ENCODE results near the gene KNOP1.

The KNOP1 gene

DNA sequence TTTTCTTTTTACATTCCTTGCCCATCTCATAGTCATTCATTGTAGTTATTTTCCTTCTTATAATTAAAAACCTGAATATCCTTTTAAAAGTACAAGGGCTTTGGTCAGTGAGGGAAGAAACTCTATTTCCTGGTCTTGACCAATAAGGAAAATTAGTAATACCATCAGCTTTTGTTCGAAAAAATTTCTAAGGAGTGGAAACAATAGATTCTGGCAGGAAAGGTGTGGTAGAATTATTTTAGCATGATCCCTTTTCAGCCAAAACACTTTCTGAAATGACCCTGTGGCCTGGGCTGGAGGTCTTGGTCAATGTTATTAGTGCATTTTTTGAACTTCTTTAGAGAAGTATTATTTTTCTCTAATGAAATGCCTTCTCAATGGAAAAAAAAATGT, 36.6 kb upstream of the KNOP1 start:
- H3K27ac ChIP-seq (ENCODE audit: low read depth, low read length): peak overlapping the region; percentile 52
- no peaks in the 10 kb centered on the region for H3K27me3 ChIP-seq (ENCODE audit: control insufficient read depth in 5 of 5, insufficient read depth in 4 of 5, low read length in 5 of 5)
- H3K4me1 ChIP-seq (ENCODE audit: control insufficient read depth in 5 of 5, insufficient read depth in 5 of 5, low read length in 5 of 5): peaks cover 0 to 45% (median 0%) of the 10 kb centered on the region in 5 donors
- H3K9me3 ChIP-seq (ENCODE audit: control insufficient read depth in 5 of 5, low read length in 5 of 5): no peaks in the 10 kb centered on the region
- no peak overlapping the region for H3K4me3 ChIP-seq (ENCODE audit: low read depth in 1 of 5, low read length in 5 of 5)
- H3K36me3 ChIP-seq (ENCODE audit: control insufficient read depth in 5 of 5, insufficient read depth in 5 of 5, low read length in 5 of 5): no peaks in the 10 kb centered on the region
- H3K9ac ChIP-seq (ENCODE audit: low read length in 5 of 5): no peak overlapping the region

DNA sequence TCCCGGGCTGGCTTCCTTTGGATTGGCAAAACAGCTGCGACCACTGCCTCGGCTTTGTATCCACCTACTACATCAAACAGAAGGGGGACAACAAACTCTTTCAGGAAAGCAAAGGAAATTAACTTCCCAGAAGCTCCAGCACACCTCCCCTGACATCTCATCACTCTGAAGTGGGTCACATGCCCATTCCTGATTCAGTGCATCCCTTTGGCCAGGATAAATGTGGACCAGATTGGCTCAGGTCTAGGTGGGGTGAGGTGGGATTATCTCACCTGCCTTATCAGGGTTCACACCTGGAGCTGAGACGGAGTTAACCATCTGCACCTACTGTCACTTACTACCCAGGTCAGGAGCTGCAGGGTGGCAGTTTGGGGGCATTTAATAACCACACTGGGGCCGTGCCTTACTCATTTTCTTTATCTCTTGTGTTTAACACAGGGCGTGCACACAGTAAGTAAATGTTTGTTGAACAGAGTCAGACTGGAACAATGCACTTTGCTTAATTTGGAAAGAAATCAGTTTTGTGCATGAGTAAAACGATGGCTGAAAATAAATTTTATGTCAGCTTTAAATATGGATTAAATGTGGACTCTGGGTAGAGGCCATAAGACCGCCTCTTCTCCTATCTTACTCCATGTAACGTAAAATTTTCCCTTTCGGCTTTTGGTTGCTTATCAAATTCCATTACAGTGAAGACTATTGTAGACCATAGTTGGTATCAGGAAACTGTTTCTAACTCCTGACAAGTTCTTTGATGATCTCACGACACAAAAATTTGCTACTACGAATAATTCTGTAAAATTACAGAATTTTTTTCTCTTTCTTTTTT, 36.0 kb upstream of the KNOP1 start:
- H3K27ac ChIP-seq (ENCODE audit: low read depth, low read length): peak overlapping the region; percentile 52
- H3K9me3 ChIP-seq (ENCODE audit: control insufficient read depth in 5 of 5, low read length in 5 of 5): no peaks in the 10 kb centered on the region
- no peaks in the 10 kb centered on the region for H3K36me3 ChIP-seq (ENCODE audit: control insufficient read depth in 5 of 5, insufficient read depth in 5 of 5, low read length in 5 of 5)
- no peaks in the 10 kb centered on the region for H3K27me3 ChIP-seq (ENCODE audit: control insufficient read depth in 5 of 5, insufficient read depth in 4 of 5, low read length in 5 of 5)
- H3K4me3 ChIP-seq (ENCODE audit: low read depth in 1 of 5, low read length in 5 of 5): no peak overlapping the region
- peaks cover 0 to 51% (median 3%) of the 10 kb centered on the region in 5 donors for H3K4me1 ChIP-seq (ENCODE audit: control insufficient read depth in 5 of 5, insufficient read depth in 5 of 5, low read length in 5 of 5)
- no peak overlapping the region for H3K9ac ChIP-seq (ENCODE audit: low read length in 5 of 5)

DNA sequence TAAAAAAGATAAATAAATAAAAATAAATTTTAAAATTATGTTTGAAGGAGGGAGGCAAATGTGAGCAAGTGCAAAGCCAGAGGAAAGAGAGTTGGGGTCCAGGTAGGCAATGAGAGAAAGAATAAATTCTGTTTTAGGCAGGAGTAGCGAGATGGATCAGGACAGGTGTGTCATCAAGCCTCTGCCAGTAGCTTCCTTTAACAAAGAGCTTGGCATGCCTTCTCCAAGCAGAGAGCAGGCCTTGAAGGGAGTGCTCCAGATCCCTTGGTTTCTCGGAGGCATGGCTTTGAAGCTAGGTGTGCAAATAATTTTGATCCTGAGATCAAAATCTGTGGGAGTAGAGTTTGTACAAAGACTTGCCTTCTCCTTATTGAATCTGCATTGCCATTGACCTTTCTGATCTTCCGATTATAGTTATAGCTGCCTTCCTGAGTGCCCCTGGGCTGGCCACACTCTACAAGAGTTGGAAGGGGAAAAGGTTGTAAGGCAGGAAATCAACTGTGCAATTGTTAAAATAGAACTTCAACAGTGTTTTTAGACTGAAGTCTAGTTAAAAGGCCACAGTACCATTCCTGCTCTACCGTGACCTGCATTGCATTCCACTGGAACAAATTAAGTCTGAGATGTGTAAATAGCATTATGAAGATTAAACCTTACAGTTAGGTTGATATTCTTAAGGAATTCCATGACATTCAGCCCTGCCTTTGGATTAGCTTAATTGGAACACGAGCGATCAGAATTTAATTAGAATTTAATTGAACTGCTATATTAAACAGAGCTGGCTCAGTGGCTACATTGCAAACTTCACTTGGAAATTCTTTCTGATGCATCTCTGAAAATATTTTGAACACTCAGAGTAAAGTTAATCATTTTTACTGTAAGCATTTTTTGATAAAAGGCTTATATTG, 33.7 kb upstream of the KNOP1 start:
- no peaks in the 10 kb centered on the region for H3K27me3 ChIP-seq (ENCODE audit: control insufficient read depth in 5 of 5, insufficient read depth in 4 of 5, low read length in 5 of 5)
- H3K9me3 ChIP-seq (ENCODE audit: control insufficient read depth in 5 of 5, low read length in 5 of 5): no peaks in the 10 kb centered on the region
- no peak overlapping the region for H3K4me3 ChIP-seq (ENCODE audit: low read depth in 1 of 5, low read length in 5 of 5)
- H3K4me1 ChIP-seq (ENCODE audit: control insufficient read depth in 5 of 5, insufficient read depth in 5 of 5, low read length in 5 of 5): peaks cover 0 to 60% (median 3%) of the 10 kb centered on the region in 5 donors
- no peaks in the 10 kb centered on the region for H3K36me3 ChIP-seq (ENCODE audit: control insufficient read depth in 5 of 5, insufficient read depth in 5 of 5, low read length in 5 of 5)
- no peak overlapping the region for H3K9ac ChIP-seq (ENCODE audit: low read length in 5 of 5)
- peak overlapping the region; percentile 6 for H3K27ac ChIP-seq (ENCODE audit: low read depth, low read length)

DNA sequence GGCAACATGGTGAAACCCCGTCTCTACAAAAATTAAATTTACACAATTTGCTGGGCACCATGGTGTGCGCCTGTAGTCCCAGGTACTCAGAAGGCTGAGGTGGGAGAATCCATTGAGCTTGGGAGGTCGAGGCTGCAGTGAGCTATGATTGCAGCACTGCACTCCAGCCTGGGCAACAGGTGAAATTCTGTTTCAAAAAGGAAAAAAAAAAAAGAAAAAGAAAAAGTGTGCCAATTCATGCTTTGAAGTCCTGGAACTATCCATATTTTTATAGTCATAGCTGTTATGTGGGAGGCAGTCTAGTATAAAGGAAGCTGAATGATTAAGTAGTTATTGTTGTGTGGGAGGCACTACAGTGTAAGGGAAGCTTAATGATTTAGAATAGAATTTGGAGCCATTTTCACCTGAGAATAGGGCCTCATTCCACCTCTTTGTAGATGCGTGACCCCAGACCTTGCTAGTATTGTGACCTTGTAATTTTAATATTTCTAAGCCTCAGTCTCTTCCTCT, 31.6 kb upstream of the KNOP1 start:
- H3K4me3 ChIP-seq (ENCODE audit: low read depth in 1 of 5, low read length in 5 of 5): no peak overlapping the region
- H3K36me3 ChIP-seq (ENCODE audit: control insufficient read depth in 5 of 5, insufficient read depth in 5 of 5, low read length in 5 of 5): no peaks in the 10 kb centered on the region
- no peaks in the 10 kb centered on the region for H3K27me3 ChIP-seq (ENCODE audit: control insufficient read depth in 5 of 5, insufficient read depth in 4 of 5, low read length in 5 of 5)
- no peak overlapping the region for H3K9ac ChIP-seq (ENCODE audit: low read length in 5 of 5)
- H3K4me1 ChIP-seq (ENCODE audit: control insufficient read depth in 5 of 5, insufficient read depth in 5 of 5, low read length in 5 of 5): peaks cover 0 to 53% (median 3%) of the 10 kb centered on the region in 5 donors
- H3K9me3 ChIP-seq (ENCODE audit: control insufficient read depth in 5 of 5, low read length in 5 of 5): no peaks in the 10 kb centered on the region
- H3K27ac ChIP-seq (ENCODE audit: low read depth, low read length): no peak overlapping the region

DNA sequence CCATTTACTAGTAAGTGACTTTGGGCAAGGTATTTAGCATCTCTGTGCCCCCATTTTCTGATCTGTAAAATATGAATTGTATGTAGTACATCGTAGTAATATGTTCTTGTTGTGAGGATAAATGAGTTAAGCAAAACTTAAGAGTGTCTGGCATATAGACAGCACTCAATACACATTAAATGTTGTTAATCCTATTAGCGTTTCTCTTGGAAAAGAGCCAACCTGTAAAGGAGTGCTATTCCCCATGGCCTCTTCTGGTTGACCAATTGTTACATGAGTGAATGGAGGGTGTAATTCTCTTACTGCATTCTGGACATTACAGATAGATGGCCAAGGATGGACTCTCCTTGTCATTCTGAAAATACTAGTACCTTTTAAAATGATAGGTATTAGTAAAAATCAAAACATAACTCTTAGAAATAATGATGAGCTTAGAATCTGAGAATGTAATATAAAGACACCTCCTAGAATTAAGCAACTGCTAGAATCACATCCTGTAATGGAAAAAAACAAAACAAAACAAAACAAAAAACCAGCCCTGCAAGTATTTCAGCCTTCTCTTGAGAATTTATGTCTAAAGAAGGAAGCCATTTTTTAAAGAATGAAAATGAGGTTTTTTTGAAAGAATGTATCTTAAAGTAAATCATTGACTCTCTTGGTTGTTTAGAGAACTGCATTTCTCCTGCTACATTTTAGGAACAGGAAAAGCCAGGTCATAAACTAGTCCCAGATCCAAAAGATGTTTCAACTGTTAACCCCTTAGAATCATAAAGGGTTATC, 30.6 kb upstream of the KNOP1 start:
- H3K4me1 ChIP-seq (ENCODE audit: control insufficient read depth in 5 of 5, insufficient read depth in 5 of 5, low read length in 5 of 5): peaks cover 0 to 46% (median 3%) of the 10 kb centered on the region in 5 donors
- no peaks in the 10 kb centered on the region for H3K9me3 ChIP-seq (ENCODE audit: control insufficient read depth in 5 of 5, low read length in 5 of 5)
- no peaks in the 10 kb centered on the region for H3K27me3 ChIP-seq (ENCODE audit: control insufficient read depth in 5 of 5, insufficient read depth in 4 of 5, low read length in 5 of 5)
- H3K36me3 ChIP-seq (ENCODE audit: control insufficient read depth in 5 of 5, insufficient read depth in 5 of 5, low read length in 5 of 5): no peaks in the 10 kb centered on the region
- no peak overlapping the region for H3K4me3 ChIP-seq (ENCODE audit: low read depth in 1 of 5, low read length in 5 of 5)
- no peak overlapping the region for H3K9ac ChIP-seq (ENCODE audit: low read length in 5 of 5)
- H3K27ac ChIP-seq (ENCODE audit: low read depth, low read length): no peak overlapping the region

DNA sequence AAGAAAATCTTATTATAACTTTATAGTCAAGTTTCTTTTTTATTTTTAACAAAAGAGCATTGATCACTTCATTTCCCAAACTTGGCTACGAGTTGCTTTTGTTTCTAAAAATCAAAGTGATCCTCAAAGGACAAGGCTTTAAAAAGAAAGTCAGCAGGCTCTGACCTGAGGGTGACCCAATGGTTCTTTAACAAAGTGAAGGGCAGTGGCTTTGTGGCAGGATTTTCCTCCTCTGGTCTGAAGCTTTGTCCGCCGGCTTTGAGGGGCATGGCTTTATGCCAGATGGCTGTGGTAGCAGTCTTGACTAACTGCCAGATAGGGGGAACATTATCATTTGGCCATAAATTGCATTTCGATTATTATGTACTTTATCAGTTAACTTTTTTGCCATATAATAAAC, 28.5 kb upstream of the KNOP1 start:
- Histone ChIP-seq H3K4me1 (ENCODE audit: control insufficient read depth in 5 of 5, insufficient read depth in 5 of 5, low read length in 5 of 5) (peaks cover 0 to 33% (median 3%) of the 10 kb centered on the region in 5 donors), H3K27me3 (ENCODE audit: control insufficient read depth in 5 of 5, insufficient read depth in 4 of 5, low read length in 5 of 5) (no peaks in the 10 kb centered on the region), H3K27ac (ENCODE audit: low read depth, low read length) (no peak overlapping the region), H3K9ac (ENCODE audit: low read length in 5 of 5) (no peak overlapping the region), H3K4me3 (ENCODE audit: low read depth in 1 of 5, low read length in 5 of 5) (no peak overlapping the region), H3K36me3 (ENCODE audit: control insufficient read depth in 5 of 5, insufficient read depth in 5 of 5, low read length in 5 of 5) (no peaks in the 10 kb centered on the region), H3K9me3 (ENCODE audit: control insufficient read depth in 5 of 5, low read length in 5 of 5) (no peaks in the 10 kb centered on the region)

DNA sequence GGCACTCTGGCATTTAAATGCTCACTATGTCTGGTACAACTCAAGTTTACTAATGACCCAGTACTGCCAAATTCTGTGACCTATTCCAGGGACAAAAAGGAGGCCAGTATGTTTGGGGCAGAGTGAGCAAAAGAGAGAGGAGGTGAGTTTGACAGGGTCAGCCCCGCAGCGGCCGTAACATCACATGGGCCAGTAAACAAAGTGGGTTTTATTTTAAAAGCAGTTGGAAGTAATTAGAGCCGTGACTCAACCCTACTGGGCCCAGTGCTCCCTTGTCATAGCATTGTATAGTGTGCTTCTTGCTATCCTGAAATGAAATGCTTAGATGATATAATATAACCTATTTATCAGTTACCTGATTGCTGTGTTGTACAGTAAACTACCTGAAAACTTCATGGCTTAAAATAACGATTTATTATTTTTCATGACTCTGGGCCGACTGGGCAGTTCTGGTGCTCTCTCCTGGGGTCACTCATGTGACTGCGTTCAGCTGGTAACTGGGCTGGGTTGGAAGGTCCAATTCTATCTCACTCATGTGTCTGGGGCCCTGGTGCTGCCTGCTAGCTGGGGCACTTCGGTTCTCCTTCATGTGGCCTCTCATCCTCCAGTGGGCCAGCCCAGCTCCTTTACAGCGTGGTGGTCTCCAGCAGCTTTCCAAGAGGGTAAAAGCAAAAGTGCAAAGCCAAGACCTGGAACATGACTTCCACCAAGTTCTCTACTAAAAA, 27.4 kb upstream of the KNOP1 start:
- Histone ChIP-seq H3K36me3 (ENCODE audit: control insufficient read depth in 5 of 5, insufficient read depth in 5 of 5, low read length in 5 of 5) (no peaks in the 10 kb centered on the region), H3K27ac (ENCODE audit: low read depth, low read length) (no peak overlapping the region), H3K4me1 (ENCODE audit: control insufficient read depth in 5 of 5, insufficient read depth in 5 of 5, low read length in 5 of 5) (peaks cover 0 to 28% (median 3%) of the 10 kb centered on the region in 5 donors), H3K4me3 (ENCODE audit: low read depth in 1 of 5, low read length in 5 of 5) (no peak overlapping the region), H3K27me3 (ENCODE audit: control insufficient read depth in 5 of 5, insufficient read depth in 4 of 5, low read length in 5 of 5) (no peaks in the 10 kb centered on the region), H3K9me3 (ENCODE audit: control insufficient read depth in 5 of 5, low read length in 5 of 5) (no peaks in the 10 kb centered on the region), H3K9ac (ENCODE audit: low read length in 5 of 5) (no peak overlapping the region)

DNA sequence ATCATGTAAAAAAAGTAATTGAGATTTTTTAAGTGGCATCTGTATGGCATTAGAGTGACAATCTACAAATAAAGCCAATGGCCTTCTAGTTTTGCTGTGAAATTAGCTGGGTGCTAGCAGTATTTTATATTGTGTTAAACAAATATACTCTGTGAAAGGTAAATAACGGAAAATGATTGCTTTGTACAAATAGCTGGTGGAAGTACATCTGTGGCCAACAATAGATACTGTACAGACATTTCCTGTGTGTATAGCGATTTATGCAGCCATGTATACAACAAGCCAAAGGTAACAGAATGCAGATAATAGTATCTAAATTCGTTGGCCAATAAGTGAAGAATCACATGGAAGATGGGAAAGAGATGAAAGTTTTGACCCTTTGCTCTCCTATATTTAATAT, 26.6 kb upstream of the KNOP1 start:
- Histone ChIP-seq H3K27me3 (ENCODE audit: control insufficient read depth in 5 of 5, insufficient read depth in 4 of 5, low read length in 5 of 5) (no peaks in the 10 kb centered on the region), H3K27ac (ENCODE audit: low read depth, low read length) (no peak overlapping the region), H3K9ac (ENCODE audit: low read length in 5 of 5) (no peak overlapping the region), H3K4me1 (ENCODE audit: control insufficient read depth in 5 of 5, insufficient read depth in 5 of 5, low read length in 5 of 5) (peaks cover 0 to 25% (median 3%) of the 10 kb centered on the region in 5 donors), H3K36me3 (ENCODE audit: control insufficient read depth in 5 of 5, insufficient read depth in 5 of 5, low read length in 5 of 5) (peaks cover 0 to 4% (median 0%) of the 10 kb centered on the region in 5 donors), H3K9me3 (ENCODE audit: control insufficient read depth in 5 of 5, low read length in 5 of 5) (no peaks in the 10 kb centered on the region), H3K4me3 (ENCODE audit: low read depth in 1 of 5, low read length in 5 of 5) (no peak overlapping the region)

DNA sequence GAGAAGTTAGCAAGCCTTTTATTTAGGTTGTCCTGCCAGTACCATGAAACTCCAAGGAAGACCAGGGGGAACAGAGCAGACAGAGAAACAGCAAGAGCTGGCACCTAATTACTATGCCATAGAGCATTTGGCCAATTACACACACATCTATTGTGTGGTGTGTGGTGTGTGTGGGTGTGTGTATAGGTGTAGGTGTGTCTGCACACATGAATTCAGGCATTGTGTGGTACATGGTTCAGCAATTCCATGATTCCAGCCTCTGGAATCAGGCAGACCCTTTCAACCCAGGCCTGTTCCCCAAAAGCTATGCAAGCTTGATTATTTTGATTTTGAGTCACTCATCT, 25.8 kb upstream of the KNOP1 start:
- H3K9ac ChIP-seq (ENCODE audit: low read length in 5 of 5): no peak overlapping the region

More for the DNA sequence above, 25.8 kb upstream of the KNOP1 start:
- no peaks in the 10 kb centered on the region for H3K9me3 ChIP-seq (ENCODE audit: control insufficient read depth in 5 of 5, low read length in 5 of 5)
- peaks cover 0 to 17% (median 0%) of the 10 kb centered on the region in 5 donors for H3K4me1 ChIP-seq (ENCODE audit: control insufficient read depth in 5 of 5, insufficient read depth in 5 of 5, low read length in 5 of 5)
- H3K36me3 ChIP-seq (ENCODE audit: control insufficient read depth in 5 of 5, insufficient read depth in 5 of 5, low read length in 5 of 5): peaks cover 0 to 5% (median 0%) of the 10 kb centered on the region in 5 donors
- H3K4me3 ChIP-seq (ENCODE audit: low read depth in 1 of 5, low read length in 5 of 5): no peak overlapping the region
- no peaks in the 10 kb centered on the region for H3K27me3 ChIP-seq (ENCODE audit: control insufficient read depth in 5 of 5, insufficient read depth in 4 of 5, low read length in 5 of 5)
- no peak overlapping the region for H3K27ac ChIP-seq (ENCODE audit: low read depth, low read length)
